Adipocyte (in vitro differentiated cells): ENCODE results near the gene SYCE3.
A peak's percentile ranks its signal among the peaks of the same experiment; 100 is the strongest.

Experiments used
- DNase-seq: peaks from one replicate; pipeline ENCODE4 v3.0.0-alpha.2; 2015; ENCODE audit warnings: low read depth
- H3K27me3 ChIP-seq: replicated peaks from 2 replicates; pipeline ENCODE4 v1.7.0; 2013; ENCODE audit warnings: mild to moderate bottlenecking, low read length, moderate library complexity; ENCODE audit not compliant: control insufficient read depth, insufficient read depth
- H3K36me3 ChIP-seq: 2 replicates; pipeline ENCODE4 v1.7.0; 2013; ENCODE audit warnings: low read length, mild to moderate bottlenecking, moderate library complexity; ENCODE audit not compliant: control insufficient read depth, insufficient read depth, severe bottlenecking
- H3K4me1 ChIP-seq: 2 replicates; pipeline ENCODE4 v1.7.0; 2013; ENCODE audit warnings: mild to moderate bottlenecking, low read length, moderate library complexity; ENCODE audit not compliant: control insufficient read depth, insufficient read depth
- H3K4me3 ChIP-seq: 2 replicates; pipeline ENCODE4 v1.7.0; 2013; ENCODE audit warnings: mild to moderate bottlenecking, low read length, moderate library complexity
- H3K9ac ChIP-seq: 2 replicates; pipeline ENCODE4 v1.7.0; 2013; ENCODE audit warnings: mild to moderate bottlenecking, low read length, moderate library complexity
- H3K9me3 ChIP-seq: 2 replicates; pipeline ENCODE4 v1.7.0; 2013; ENCODE audit warnings: mild to moderate bottlenecking, low read length, moderate library complexity; ENCODE audit not compliant: control insufficient read depth

SYCE3 gene

GRCh38 chr22:50572965-50573364, 10.2 kb upstream of the SYCE3 start:
- Histone ChIP-seq H3K36me3 (peaks cover 16% of the 10 kb centered on the region), H3K9me3 (no peaks in the 10 kb centered on the region)

DNA sequence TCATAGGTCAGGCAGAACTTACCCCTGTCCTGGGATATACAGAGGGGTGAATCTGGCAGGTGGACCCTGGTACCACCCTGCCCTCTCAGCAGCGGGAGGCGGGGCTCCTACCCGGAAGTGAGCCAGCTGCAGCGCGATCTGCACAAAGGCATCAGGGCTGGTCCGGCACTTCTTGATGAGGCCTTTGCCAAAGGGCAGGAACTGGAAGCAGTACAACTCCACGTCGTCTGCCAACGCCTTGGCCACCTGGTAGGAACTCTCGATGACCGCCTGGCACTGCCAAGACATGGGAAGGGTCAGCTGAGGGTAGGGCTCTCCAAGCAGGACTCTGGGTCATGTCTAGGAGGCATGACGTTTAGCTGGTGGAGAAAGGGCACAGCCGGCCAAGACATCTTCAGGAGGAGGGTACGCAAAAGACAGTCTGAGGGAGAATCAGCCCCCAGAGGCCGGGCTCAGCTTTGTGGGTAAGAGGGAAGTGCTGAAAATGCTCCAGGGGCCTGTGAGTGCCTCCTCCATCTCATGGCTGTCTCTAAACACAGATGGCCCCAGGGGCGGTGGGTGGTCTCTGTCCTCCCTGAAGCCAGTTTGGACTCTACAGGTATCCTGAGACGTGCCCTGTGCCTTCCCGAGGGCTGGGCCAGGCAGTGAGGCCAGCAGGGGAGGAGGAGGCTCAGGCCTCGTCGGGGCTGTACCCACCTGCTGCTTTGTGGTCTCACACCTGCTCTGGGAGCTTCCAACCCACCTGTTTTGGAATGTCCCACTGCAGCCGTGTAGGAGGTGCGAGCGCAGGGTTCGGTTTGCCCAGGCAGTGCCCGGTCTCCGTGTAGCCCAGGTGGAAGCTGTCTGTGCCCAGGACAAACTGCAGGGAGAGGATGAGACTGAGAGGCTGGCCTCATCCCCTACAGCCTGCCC, 8.8 kb upstream of the SYCE3 start:
- no peak overlapping the region for H3K4me3 ChIP-seq
- H3K9me3 ChIP-seq, result no peaks in the 10 kb centered on the region
- no peak overlapping the region for H3K9ac ChIP-seq
- H3K4me1 ChIP-seq, result no peaks in the 10 kb centered on the region
- H3K27me3 ChIP-seq, result no peaks in the 10 kb centered on the region
- DNase-seq, result no peak
- peaks cover 16% of the 10 kb centered on the region for H3K36me3 ChIP-seq

More at GRCh38 chr22:50572965-50573364, 10.2 kb upstream of the SYCE3 start:
- Histone ChIP-seq H3K27me3 (no peaks in the 10 kb centered on the region), H3K4me1 (peaks cover 3% of the 10 kb centered on the region), H3K4me3 (no peak overlapping the region), H3K9ac (no peak overlapping the region)
- DNase-seq, result no peak

GRCh38 chr22:50570861-50571260, 8.1 kb upstream of the SYCE3 start:
- peaks cover 16% of the 10 kb centered on the region for H3K36me3 ChIP-seq
- H3K4me3 ChIP-seq, result no peak overlapping the region
- H3K9ac ChIP-seq, result no peak overlapping the region
- no peak for DNase-seq
- H3K4me1 ChIP-seq, result no peaks in the 10 kb centered on the region
- no peaks in the 10 kb centered on the region for H3K27me3 ChIP-seq
- H3K9me3 ChIP-seq, result no peaks in the 10 kb centered on the region

GRCh38 chr22:50569896-50570535, 7.3 kb upstream of the SYCE3 start:
- no peak overlapping the region for H3K9ac ChIP-seq
- peaks cover 5% of the 10 kb centered on the region for H3K4me1 ChIP-seq
- peaks cover 16% of the 10 kb centered on the region for H3K36me3 ChIP-seq
- H3K9me3 ChIP-seq, result no peaks in the 10 kb centered on the region
- DNase-seq, result no peak
- no peaks in the 10 kb centered on the region for H3K27me3 ChIP-seq
- no peak overlapping the region for H3K4me3 ChIP-seq

DNA sequence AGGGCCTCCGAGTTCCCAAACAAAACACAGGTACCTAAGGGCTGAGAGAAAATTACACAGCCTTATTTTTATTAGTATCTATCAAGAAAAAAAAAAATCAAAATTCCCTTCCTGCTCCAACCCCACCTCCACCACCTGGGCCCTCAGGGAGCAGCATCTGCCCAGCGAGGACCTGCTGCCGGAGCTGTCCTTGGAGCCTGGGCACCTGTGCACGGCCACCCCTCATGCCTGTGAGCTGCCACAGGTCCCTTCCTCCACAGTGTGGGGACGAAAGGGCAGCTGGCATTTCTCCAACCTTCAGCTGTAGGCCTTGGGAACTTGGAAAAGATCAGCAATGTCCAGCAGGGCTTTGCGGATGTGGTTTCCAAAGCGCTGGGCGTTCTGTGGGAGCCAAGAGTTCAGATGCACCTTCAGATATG, 6.3 kb upstream of the SYCE3 start:
- H3K9ac ChIP-seq, result no peak overlapping the region
- no peaks in the 10 kb centered on the region for H3K9me3 ChIP-seq
- no peak overlapping the region for H3K4me3 ChIP-seq
- DNase-seq, result no peak
- peaks cover 12% of the 10 kb centered on the region for H3K4me1 ChIP-seq
- no peaks in the 10 kb centered on the region for H3K27me3 ChIP-seq
- peaks cover 16% of the 10 kb centered on the region for H3K36me3 ChIP-seq

GRCh38 chr22:50568626-50569025, 5.9 kb upstream of the SYCE3 start:
- no peaks in the 10 kb centered on the region for H3K27me3 ChIP-seq
- DNase-seq, result no peak
- peaks cover 15% of the 10 kb centered on the region for H3K4me1 ChIP-seq
- H3K9me3 ChIP-seq, result no peaks in the 10 kb centered on the region
- H3K36me3 ChIP-seq, result peaks cover 16% of the 10 kb centered on the region
- H3K9ac ChIP-seq, result no peak overlapping the region
- H3K4me3 ChIP-seq, result no peak overlapping the region

DNA sequence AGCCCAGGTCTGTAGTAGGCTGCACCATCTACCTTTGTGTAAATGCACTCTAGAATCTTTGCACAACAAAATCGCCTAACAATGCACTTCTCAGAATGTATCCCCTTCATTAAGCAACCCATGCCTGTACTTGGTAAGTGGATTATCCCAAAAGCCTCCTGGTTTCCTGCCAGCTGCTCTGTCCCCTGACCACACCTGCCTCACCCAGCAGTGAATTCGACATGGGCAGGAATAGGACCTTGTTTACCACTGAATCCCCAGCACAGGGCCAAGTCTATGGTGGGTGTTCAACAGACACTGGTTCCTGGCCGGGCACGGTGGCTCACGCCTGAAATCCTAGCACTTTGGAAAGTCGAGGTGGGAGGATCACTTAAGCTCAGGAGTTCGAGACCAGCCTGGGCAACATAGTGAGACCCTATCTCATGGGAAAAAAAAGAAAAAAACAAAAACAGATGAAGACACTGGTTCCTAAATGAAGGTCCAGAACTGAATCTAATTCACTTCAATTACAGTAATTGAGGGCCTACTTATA, 5.1 kb upstream of the SYCE3 start:
- Histone ChIP-seq H3K4me1 (peaks cover 21% of the 10 kb centered on the region), H3K36me3 (peaks cover 16% of the 10 kb centered on the region), H3K9ac (no peak overlapping the region), H3K27me3 (no peaks in the 10 kb centered on the region), H3K4me3 (no peak overlapping the region), H3K9me3 (no peaks in the 10 kb centered on the region)
- no peak for DNase-seq

- H3K36me3 ChIP-seq, result peaks cover under 1% of the 10 kb centered on the region
- peaks cover 5% of the 10 kb centered on the region for H3K27me3 ChIP-seq
- H3K4me3 ChIP-seq, result peak overlapping the region; percentile 85
- no peaks in the 10 kb centered on the region for H3K9me3 ChIP-seq
- no peak for DNase-seq
- peak overlapping the region; percentile 86 for H3K9ac ChIP-seq
- peaks cover 21% of the 10 kb centered on the region for H3K4me1 ChIP-seq
Observed at GRCh38 chr22:50564289-50564688, 1.6 kb upstream of the SYCE3 start.

DNA sequence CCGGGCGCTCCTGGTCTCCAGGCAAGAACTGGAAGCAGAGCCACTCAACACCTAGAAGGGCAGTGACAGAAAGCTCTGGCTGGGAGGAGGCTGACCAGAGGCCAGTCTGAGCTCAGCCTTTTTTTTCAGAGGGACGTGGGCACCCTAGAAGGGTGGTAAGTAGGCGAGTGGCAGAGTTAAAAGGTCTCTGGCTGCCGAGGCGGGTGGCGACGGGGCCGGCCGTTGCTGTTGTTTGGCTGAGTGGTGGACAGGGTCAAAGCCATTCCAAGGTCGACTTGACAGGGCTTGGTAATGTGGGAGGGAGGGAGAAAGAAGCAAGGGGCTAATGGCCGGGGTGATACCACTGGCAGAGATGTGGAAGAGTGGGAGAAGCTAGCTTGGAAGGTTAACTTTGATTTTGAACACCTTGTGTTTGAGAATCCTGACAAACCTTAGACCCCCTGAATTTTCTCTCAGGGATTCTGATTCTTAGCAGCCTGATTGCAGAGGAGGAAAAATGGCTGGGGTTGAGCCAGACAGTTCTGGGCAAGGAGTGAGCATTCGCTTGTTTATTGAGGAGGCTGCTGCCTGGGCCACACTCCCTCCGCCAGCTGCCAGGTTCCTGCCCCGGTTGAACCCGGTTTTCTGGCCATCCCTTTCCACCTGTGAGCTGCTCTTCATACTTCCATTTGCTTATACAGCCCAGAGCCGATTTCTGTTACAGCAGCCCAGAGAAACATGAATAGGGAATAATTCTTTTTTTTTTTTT, 868 bp upstream of the SYCE3 start:
- H3K9ac ChIP-seq, result peak overlapping the region; percentile 86
- H3K9me3 ChIP-seq, result no peaks in the 10 kb centered on the region
- DNase-seq, result no peak
- peaks cover 21% of the 10 kb centered on the region for H3K4me1 ChIP-seq
- H3K27me3 ChIP-seq, result peaks cover 5% of the 10 kb centered on the region
- no peaks in the 10 kb centered on the region for H3K36me3 ChIP-seq
- H3K4me3 ChIP-seq, result peak overlapping the region; percentile 85

DNA sequence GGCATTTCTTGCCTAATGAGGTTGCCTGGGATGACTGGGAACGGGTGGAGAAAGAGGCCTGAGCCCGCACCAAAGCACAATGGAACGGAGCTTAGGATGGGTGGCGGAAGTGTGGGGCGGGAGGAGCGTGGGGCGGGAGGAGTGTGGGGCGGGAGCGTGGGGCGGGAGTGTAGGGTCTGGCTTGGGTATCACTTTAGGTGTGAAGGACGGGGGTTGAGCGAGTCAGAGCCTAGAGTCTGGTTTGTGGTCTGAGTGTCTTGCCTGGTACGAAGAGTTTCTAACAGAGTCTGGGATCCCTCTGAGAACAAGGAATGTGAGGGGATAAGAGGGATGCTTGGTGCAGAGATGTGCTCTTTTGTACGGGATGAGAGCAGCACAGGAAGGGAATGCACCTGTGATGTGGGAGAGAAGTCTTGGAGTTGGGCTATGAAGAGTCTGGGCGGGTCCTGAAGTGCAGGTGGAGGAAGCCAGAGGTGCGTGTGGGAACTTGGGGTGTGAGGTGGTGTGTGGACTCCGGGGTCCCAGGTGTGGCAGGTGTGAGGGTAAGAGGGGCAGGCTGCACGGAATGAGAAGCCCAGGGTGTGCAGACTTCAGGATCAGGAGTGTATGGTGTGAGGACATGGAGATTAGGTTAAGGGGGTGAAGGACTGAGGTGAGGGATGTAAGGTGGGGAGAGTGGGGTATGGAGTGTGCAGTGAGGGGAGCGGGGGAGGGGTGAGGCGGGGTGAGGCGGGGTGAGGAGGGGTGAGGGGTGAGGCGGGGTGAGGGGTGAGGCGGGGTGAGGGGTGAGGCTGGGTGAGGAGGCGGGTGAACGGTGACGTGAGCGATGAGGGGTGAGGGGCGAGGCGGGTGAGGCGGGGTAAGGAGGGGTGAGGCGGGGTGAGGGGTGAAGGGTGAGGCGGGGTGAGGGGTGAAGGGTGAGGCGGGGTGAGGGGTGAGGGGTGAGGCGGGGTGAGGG, 1.0 kb downstream of the SYCE3 start:
- H3K9ac ChIP-seq, result no peak overlapping the region
- H3K4me3 ChIP-seq, result no peak overlapping the region
- peaks cover 5% of the 10 kb centered on the region for H3K27me3 ChIP-seq
- H3K36me3 ChIP-seq, result no peaks in the 10 kb centered on the region
- peaks cover 21% of the 10 kb centered on the region for H3K4me1 ChIP-seq
- no peak for DNase-seq
- H3K9me3 ChIP-seq, result no peaks in the 10 kb centered on the region
